ENCODE measurements around the gene RPL13. TPM values are rescaled to one million over a fixed set of nuclear protein-coding genes. Genes with fewer than 3 reads are reported as not detected.

RPL13 gene
- total and polyA plus RNA-seq, 10 of the 15 experiments (the other 5 are each of a cell fraction or from before 2014, with no cell fraction given): 386 to 9,428 (median 2,486) TPM

DNA sequence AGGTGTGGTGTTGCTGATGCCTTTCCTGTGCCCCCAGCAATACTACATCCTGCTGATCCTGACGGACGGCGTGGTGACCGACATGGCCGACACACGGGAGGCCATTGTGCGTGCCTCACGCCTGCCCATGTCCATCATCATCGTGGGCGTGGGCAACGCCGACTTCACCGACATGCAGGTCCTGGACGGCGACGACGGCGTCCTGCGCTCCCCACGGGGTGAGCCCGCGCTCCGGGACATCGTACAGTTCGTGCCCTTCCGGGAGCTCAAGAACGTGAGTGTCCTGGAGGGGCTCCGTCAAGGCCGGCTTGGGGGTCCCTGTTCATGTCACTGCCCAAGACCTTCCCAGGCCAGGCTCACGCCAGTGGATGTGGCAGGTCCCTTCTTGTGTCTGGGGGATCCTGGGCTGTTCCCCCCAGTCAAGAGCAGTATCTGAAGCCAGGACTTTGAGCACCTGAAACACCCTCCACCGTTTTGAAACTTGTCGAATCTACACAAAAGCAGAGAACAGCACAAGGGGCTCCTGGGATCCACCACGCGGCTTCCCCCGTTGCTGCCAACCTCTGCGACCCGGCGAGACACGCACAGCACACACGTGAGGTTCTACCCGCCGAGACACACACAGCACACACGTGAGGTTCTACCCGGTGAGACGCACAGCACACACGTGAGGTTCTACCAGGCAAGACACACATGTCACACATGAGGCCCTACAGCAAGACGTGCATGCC lies 35.0 kb downstream of the RPL13 start:
- no peaks in the 10 kb centered on the region for H3K4me1 ChIP-seq (ENCODE audit: control insufficient read depth, insufficient read depth, low read length)
- H2AFZ ChIP-seq (ENCODE audit: control insufficient read depth, low read depth, low read length): no peak overlapping the region
- TF ChIP-seq SPI1 (IDR thresholded peaks at IDR 0.05; ENCODE audit: borderline replicate concordance, insufficient read depth, low read depth, low read length): no peak
- TF ChIP-seq MEF2A (IDR thresholded peaks at IDR 0.05; ENCODE audit: insufficient read depth, low read depth, low read length): no peak
- TF ChIP-seq, protein P1, sequence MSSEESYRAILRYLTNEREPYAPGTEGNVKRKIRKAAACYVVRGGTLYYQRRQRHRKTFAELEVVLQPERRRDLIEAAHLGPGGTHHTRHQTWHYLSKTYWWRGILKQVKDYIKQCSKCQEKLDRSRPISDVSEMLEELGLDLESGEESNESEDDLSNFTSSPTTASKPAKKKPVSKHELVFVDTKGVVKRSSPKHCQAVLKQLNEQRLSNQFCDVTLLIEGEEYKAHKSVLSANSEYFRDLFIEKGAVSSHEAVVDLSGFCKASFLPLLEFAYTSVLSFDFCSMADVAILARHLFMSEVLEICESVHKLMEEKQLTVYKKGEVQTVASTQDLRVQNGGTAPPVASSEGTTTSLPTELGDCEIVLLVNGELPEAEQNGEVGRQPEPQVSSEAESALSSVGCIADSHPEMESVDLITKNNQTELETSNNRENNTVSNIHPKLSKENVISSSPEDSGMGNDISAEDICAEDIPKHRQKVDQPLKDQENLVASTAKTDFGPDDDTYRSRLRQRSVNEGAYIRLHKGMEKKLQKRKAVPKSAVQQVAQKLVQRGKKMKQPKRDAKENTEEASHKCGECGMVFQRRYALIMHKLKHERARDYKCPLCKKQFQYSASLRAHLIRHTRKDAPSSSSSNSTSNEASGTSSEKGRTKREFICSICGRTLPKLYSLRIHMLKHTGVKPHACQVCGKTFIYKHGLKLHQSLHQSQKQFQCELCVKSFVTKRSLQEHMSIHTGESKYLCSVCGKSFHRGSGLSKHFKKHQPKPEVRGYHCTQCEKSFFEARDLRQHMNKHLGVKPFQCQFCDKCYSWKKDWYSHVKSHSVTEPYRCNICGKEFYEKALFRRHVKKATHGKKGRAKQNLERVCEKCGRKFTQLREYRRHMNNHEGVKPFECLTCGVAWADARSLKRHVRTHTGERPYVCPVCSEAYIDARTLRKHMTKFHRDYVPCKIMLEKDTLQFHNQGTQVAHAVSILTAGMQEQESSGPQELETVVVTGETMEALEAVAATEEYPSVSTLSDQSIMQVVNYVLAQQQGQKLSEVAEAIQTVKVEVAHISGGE (CRISPR knock-in tag; IDR thresholded peaks at IDR 0.05): no peak
- TF ChIP-seq CREB1 (IDR thresholded peaks at IDR 0.05; ENCODE audit: low read depth): no peak
- no peak for TF ChIP-seq NFIC (IDR thresholded peaks at IDR 0.05; ENCODE audit: low read depth, low read length)
- TF ChIP-seq NR2C1 (IDR thresholded peaks at IDR 0.05): no peak
- no peak for TF ChIP-seq BMI1 (IDR thresholded peaks at IDR 0.05; ENCODE audit: borderline replicate concordance)
- TF ChIP-seq RAD51 (IDR thresholded peaks at IDR 0.05): no peak
- TF ChIP-seq, protein P2, sequence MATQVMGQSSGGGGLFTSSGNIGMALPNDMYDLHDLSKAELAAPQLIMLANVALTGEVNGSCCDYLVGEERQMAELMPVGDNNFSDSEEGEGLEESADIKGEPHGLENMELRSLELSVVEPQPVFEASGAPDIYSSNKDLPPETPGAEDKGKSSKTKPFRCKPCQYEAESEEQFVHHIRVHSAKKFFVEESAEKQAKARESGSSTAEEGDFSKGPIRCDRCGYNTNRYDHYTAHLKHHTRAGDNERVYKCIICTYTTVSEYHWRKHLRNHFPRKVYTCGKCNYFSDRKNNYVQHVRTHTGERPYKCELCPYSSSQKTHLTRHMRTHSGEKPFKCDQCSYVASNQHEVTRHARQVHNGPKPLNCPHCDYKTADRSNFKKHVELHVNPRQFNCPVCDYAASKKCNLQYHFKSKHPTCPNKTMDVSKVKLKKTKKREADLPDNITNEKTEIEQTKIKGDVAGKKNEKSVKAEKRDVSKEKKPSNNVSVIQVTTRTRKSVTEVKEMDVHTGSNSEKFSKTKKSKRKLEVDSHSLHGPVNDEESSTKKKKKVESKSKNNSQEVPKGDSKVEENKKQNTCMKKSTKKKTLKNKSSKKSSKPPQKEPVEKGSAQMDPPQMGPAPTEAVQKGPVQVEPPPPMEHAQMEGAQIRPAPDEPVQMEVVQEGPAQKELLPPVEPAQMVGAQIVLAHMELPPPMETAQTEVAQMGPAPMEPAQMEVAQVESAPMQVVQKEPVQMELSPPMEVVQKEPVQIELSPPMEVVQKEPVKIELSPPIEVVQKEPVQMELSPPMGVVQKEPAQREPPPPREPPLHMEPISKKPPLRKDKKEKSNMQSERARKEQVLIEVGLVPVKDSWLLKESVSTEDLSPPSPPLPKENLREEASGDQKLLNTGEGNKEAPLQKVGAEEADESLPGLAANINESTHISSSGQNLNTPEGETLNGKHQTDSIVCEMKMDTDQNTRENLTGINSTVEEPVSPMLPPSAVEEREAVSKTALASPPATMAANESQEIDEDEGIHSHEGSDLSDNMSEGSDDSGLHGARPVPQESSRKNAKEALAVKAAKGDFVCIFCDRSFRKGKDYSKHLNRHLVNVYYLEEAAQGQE (IDR thresholded peaks at IDR 0.05; ENCODE audit: low read depth, low read length): no peak
- TF ChIP-seq RFX5 (IDR thresholded peaks at IDR 0.05; ENCODE audit: low read depth, low read length): no peak
- CTCF ChIA-PET: interaction anchor here (0.6 kb wide), 1 partner anchor 15 kb away, joined by 3 read pairs; no protein-coding TSS in a partner anchor
- H3K36me3 ChIP-seq (ENCODE audit: control insufficient read depth in 2 of 2, insufficient read depth in 2 of 2, low read length in 1 of 2): no peaks in the 10 kb centered on the region; a peak in 1 of 4 replicates
- H3K79me2 ChIP-seq (ENCODE audit: control insufficient read depth, insufficient read depth, low read length): no peaks in the 10 kb centered on the region
- no peak overlapping the region for H3K27ac ChIP-seq (ENCODE audit: control insufficient read depth, insufficient read depth)
- DNase-seq (ENCODE audit: low read depth, low spot score) (no peak), FAIRE-seq (no peak), ATAC-seq (no peak)
- no peak overlapping the region for H3K4me3 ChIP-seq
- WGBS (ENCODE audit: insufficient coverage, insufficient replicate concordance, low lambda C conversion rate, missing lambda C conversion rate): 77% methylated on average over 47 of the region's 47 CpGs
- POLR2A ChIA-PET: no interaction called here
- H3K4me2 ChIP-seq (ENCODE audit: control insufficient read depth, insufficient read depth): no peak overlapping the region
- H3K27me3 ChIP-seq (replicated peaks in 1 of 2; ENCODE audit: control insufficient read depth in 2 of 2, insufficient read depth in 2 of 2, low read length in 1 of 2): no peaks in the 10 kb centered on the region
- no peaks in the 10 kb centered on the region for H3K9me3 ChIP-seq (replicated peaks; ENCODE audit: control insufficient read depth, insufficient read depth, low read length)
- in situ Hi-C loops (cut with MboI) (no loop called here), intact Hi-C loops (cut with micrococcal nuclease; ENCODE audit: unreplicated experiment) (no loop called here)
- no TSS peak for BruUV-seq (replicated peaks)
- SMC1A ChIA-PET (ENCODE audit: uncharacterized antibody, unreplicated experiment): no interaction called here
- no peak overlapping the region for H3K9ac ChIP-seq (ENCODE audit: control insufficient read depth, insufficient read depth, low read length)
- no peaks in the 10 kb centered on the region for H4K20me1 ChIP-seq (ENCODE audit: control insufficient read depth, insufficient read depth)
- RAD21 ChIA-PET (ENCODE audit: unreplicated experiment): no interaction called here
